Dermis blood vessel endothelial cell (primary cell): ENCODE data around the gene VRTN. TPM values are rescaled to one million over a fixed set of nuclear protein-coding genes. Genes with fewer than 3 reads are reported as not detected.

Experiments
- DNase-seq: peaks from one replicate; pipeline ENCODE4 v3.0.0; 2010
- total RNA-seq: library from RNA; depleted of rRNA; stranded (reverse); fragments of >200 nt; gene quantifications from 2 replicates; pipeline ENCODE4 v1.2.3, GENCODE V29; 2014

Gene VRTN
- total RNA-seq, 1 donor from 2014 or later, result not detected

- no peak for DNase-seq
Observed at GRCh38 chr14:74392616-74393570, 44.6 kb downstream of the VRTN start.

- no peak for DNase-seq
Observed at GRCh38 chr14:74394549-74394948, 46.3 kb downstream of the VRTN start.

DNA sequence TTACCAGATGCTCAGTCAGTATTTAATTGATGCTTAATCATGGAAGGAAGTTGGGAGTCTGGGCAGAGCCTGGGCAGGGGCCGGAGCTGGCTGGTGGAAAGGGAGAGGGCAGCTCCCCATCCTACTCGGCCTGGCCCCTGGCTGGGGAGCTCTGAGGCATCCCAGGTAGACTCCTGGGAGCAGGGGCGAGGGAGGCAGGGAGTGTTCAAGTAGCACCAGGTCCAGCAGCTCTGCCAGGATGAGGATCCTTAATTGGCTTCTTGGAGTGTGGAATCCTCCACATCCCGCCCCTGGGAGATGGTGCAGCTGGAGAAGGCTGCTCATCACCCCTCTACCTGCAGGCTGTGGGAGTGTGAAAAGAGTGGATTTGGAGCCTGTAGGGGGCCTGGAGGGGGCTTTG, 46.8 kb downstream of the VRTN start:
- DNase-seq, result no peak

GRCh38 chr14:74400031-74400685, 51.9 kb downstream of the VRTN start:
- DNase-seq, result peak; percentile 9

DNA sequence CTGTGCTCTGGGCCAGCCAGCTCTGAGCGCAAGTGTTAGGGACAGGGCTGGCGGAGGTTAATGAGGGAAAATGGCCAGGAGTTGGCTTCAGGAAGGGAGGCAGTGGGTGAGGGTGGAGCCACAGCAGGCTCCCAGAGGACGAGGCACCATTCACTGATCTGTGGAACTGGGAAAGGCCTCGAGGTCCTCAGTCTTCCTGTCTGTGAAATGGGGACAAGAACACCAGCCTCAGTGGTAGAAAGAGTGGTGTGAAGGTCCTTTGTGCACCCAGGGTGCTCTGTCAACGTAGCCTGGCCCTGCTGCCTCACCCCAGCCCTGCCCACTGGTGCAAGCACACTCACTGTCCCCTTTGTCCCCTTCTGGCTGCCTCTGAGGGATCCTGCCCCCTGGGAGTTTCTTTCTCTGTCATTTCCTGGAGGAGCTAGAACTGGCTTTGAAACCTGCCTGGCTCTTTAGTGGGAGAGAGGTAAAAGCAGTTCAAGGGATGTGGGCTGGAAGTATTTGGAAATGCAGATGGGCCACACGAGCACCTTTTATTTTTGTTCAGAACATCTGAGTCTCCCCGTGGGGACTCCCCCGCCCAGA, 52.7 kb downstream of the VRTN start:
- DNase-seq, result no peak

GRCh38 chr14:74401504-74402241, 53.4 kb downstream of the VRTN start:
- DNase-seq, result peak; percentile 4

- DNase-seq, result no peak
Observed at GRCh38 chr14:74402401-74403251, 54.4 kb downstream of the VRTN start.

DNA sequence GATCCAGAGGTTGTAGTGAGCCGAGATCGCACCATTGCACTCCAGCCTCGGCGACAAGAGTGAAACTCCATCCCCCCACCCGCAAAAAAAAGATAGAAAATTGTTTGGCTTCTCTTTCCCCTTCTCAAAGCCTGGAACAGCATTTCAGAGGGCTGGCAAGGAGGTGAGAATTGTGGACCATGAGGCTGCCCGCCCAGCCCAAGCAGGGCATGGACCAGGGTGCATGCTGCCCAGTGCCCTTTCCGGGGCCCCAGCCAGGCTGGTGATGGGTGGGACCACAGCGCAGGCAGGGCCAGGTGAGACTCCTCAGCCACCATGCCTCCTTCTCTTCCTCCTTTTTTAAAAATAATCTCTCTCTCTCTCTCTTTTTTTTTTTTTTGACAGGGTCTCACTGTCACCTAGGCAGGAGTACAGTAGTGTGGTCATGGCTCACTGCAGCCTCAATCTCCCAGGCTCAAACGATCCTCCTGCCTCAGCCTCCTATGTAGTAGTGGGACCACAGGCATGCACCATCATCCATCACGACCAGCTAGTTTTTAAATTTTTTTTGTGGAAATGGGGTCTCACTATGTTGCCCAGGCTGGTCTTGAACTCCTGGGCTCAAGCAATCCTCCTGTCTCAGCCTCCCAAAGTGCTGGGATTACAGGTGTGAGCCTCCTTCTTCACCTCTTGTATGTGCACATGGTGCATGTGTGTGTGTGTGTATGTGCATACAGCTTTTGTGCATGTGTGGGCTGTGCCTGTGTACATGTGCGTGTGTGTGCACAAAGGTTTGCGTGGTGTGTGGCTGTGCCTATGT, 55.5 kb downstream of the VRTN start:
- no peak for DNase-seq

GRCh38 chr14:74404435-74404834, 56.2 kb downstream of the VRTN start:
- no peak for DNase-seq

- DNase-seq, result no peak
Observed at GRCh38 chr14:74405663-74406062, 57.4 kb downstream of the VRTN start.

DNA sequence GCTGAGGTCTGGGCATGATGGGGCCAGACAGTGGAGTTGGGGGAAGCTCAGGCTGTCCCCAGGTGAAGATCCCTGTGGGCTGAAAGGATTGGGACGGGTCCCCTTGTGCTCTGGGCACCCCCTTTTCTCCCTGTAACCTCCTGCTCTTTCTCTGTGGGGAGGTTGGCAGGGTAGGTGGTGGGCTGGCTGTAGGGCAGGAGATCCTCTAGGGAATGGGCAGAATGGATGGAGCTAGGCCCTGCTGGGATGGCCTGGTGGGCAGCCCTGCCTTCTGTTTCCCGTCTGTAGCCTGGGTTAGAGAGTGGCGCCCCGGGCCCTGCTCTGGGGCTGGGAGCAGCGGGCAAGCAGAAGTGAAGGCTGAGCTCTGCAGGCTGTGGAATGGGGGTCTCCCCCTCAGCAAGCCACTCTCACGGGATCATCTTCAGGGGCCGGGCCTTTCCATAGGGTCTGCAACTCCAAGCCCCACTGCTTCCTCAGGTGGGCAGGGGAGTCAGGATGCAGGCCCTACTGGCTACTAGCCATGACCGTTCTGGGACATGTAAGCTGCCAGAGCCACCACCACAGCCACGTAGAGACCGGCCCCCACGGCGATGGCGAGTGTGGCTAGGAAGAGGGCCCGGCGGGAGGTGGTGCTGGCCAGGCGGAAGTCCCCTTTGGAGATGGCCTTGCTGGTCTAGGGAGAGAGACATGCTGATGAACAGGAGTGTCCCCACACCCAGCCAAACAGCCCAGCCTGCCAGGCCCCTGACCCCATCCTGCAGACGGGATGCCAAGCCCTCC, 58.9 kb downstream of the VRTN start:
- no peak for DNase-seq

DNA sequence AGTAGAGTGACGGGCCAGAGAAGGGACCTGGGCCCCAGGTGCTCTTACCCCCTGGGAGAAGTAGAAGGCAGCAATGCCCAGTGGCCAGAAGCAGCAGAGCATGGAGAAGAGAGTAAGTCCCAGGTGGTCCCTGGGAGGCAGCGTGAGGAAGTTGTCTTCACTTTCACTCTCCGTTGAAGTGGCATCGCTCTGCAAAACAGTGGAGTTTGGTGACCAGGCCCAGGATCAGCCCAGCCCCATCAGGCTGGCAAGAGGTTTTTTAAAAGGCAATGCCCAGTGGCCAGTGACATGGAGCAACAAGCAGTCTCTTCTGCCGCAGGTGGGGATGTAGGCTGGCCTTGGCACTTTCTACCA, 59.5 kb downstream of the VRTN start:
- no peak for DNase-seq

- DNase-seq, result no peak
Observed at GRCh38 chr14:74408870-74409269, 60.6 kb downstream of the VRTN start.

GRCh38 chr14:74409441-74409840, 61.2 kb downstream of the VRTN start:
- no peak for DNase-seq

Other genes with a start within 250 kb of the VRTN start
- not detected in 2 replicates for gene VSX2, start 109.0 kb upstream of the VRTN start, total RNA-seq
- gene ABCD4, start 45.5 kb upstream of the VRTN start, total RNA-seq, result 68.3 and 69.4 TPM in 2 replicates
- not detected in 2 replicates for gene SYNDIG1L, start 77.7 kb downstream of the VRTN start, total RNA-seq
- gene NPC2, start 144.8 kb downstream of the VRTN start, total RNA-seq, result 205 and 322 TPM in 2 replicates
- 17.0 and 19.1 TPM in 2 replicates for gene ISCA2, start 145.3 kb downstream of the VRTN start, total RNA-seq